Stomach (tissue), 4 donors: ENCODE data around the gene SGK1.
"Not testable (repeated sequence)": the region's sequence is repeated elsewhere in the genome, so short reads cannot be mapped to it uniquely, and the experiment has no call there.

Experiments
- CTCF ChIP-seq, 7 experiments: fragments of 450-650 bp in 4 of 7; fragments of 200-600 bp in 3 of 7; sonication (generic) in 3 of 7; IDR thresholded peaks; one replicate each; pipeline ENCODE4 v1.5.1; 2016 to 2019; ENCODE audit warnings: antibody characterized with exemption in 7 of 7, control low read depth in 2 of 7, mild to moderate bottlenecking in 1 of 7
- POLR2A ChIP-seq, 4 donors: fragments of 450-650 bp; IDR thresholded peaks; one replicate each; pipeline ENCODE4 v1.6.1; 2016; ENCODE audit warnings: antibody characterized with exemption in 4 of 4, control low read depth in 2 of 4, mild to moderate bottlenecking in 1 of 4, moderate library complexity in 1 of 4
- POLR2AphosphoS5 ChIP-seq, 3 donors: sonication (generic); formaldehyde crosslinking; IDR thresholded peaks; one replicate each; pipeline ENCODE4 v1.6.1; 2016; ENCODE audit warnings: antibody characterized with exemption in 3 of 3

DNA sequence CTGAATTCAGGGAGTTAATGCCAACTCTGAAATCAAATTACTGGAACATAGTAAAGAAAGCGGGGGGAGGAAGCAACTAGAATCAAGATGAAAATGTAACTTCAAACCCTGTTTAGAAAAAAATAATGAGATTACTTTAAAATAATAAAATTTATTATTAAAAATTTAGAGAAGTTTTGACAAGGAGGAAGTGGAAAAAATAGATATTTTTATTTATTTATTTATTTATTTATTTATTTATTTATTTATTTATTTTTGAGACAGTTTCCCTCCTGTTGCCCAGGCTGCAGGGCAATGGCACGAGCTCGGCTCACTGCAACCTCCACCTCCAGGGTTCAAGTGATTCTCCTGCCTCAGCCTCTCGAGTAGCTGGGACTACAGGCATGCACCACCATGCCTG is 82.6 kb downstream of the SGK1 start:
- TF ChIP-seq POLR2AphosphoS5, CTCF, POLR2A (IDR thresholded peaks at IDR 0.05): not testable (repeated sequence)
